ENCODE measurements around the gene AAK1. TPM values are rescaled to one million over a fixed set of nuclear protein-coding genes. Genes with fewer than 3 reads are reported as not detected.

The AAK1 gene
- total and polyA plus RNA-seq, 2 of the 13 experiments (the other 11 are each of a cell fraction or from before 2014, with no cell fraction given), result 9.8 to 10.3 TPM

GRCh38 chr2:69605284-69605683 is 38.3 kb downstream of the AAK1 start:
- no TSS peak for BruUV-seq (replicated peaks)

GRCh38 chr2:69604836-69605235 is 38.7 kb downstream of the AAK1 start:
- H3K9me3 ChIP-seq (ENCODE audit: low read length), result no peaks in the 10 kb centered on the region
- H2AFZ ChIP-seq (ENCODE audit: low read length), result no peak overlapping the region
- intact Hi-C loops (cut with micrococcal nuclease; ENCODE audit: unreplicated experiment), result no loop called here
- peaks cover 2% of the 10 kb centered on the region for H3K79me2 ChIP-seq (ENCODE audit: insufficient read depth, low read length)
- H3K4me2 ChIP-seq (ENCODE audit: low read depth, low read length), result no peak overlapping the region
- no peak overlapping the region for H3K27ac ChIP-seq (ENCODE audit: extremely low read length, insufficient read depth, low read length)
- H3K9ac ChIP-seq (ENCODE audit: insufficient read depth, low read depth, low read length), result no peak overlapping the region
- 86% methylated on average over 1 of the region's 1 CpG for WGBS (ENCODE audit: low lambda C conversion rate)
- FAIRE-seq (no peak), ATAC-seq (no peak), DNase-seq (ENCODE audit: low spot score) (no peak)
- H3K4me1 ChIP-seq (ENCODE audit: insufficient read depth, low read length), result peaks cover 14% of the 10 kb centered on the region
- POLR2A ChIA-PET, result interaction anchor here (1.0 kb wide), 1 partner anchor 39 kb away, joined by 5 read pairs; the partner anchor contains the start of gene AAK1
- in situ Hi-C loops (cut with HindIII; ENCODE audit: extremely low pct_ligation_motif_present, low pct_unique_long_range_greater_than_20kb), result no loop called here
- no peak overlapping the region for H3K4me3 ChIP-seq (replicated peaks in 1 of 3; ENCODE audit: insufficient read depth in 1 of 3, low read depth in 2 of 3, low read length in 3 of 3)
- no TSS peak for BruUV-seq (replicated peaks)
- CTCF ChIA-PET (ENCODE audit: low intra/inter-chr PET ratio, low total read pairs), result no interaction called here
- H3K27me3 ChIP-seq (ENCODE audit: control insufficient read depth in 1 of 2, insufficient read depth in 2 of 2, low read length in 2 of 2), result no peaks in the 10 kb centered on the region
- no peaks in the 10 kb centered on the region for H4K20me1 ChIP-seq (ENCODE audit: insufficient read depth, low read length)
- no peaks in the 10 kb centered on the region for H3K36me3 ChIP-seq (replicated peaks in 1 of 2; ENCODE audit: control insufficient read depth in 1 of 2, insufficient read depth in 2 of 2, low read length in 2 of 2)
- TF ChIP-seq NR1H2 (CRISPR knock-in tag; IDR thresholded peaks at IDR 0.05; ENCODE audit: borderline replicate concordance, low read depth) (no peak), NFIB (CRISPR knock-in tag; IDR thresholded peaks at IDR 0.05; ENCODE audit: borderline replicate concordance) (no peak), EED (CRISPR knock-in tag; IDR thresholded peaks at IDR 0.05) (no peak), GTF2F1 (IDR thresholded peaks at IDR 0.05; ENCODE audit: low read length) (no peak), REPIN1 (CRISPR knock-in tag; IDR thresholded peaks at IDR 0.05; ENCODE audit: borderline replicate concordance, low read depth) (no peak), ZBTB38 (CRISPR knock-in tag; IDR thresholded peaks at IDR 0.05) (no peak), ZNF670 (CRISPR knock-in tag; IDR thresholded peaks at IDR 0.05; ENCODE audit: borderline replicate concordance) (no peak), TCF12 (IDR thresholded peaks at IDR 0.05) (no peak), TCF12 (CRISPR knock-in tag; IDR thresholded peaks at IDR 0.05) (no peak), JUN (CRISPR knock-in tag; IDR thresholded peaks at IDR 0.05) (no peak), ZNF646 (CRISPR knock-in tag; IDR thresholded peaks at IDR 0.05) (no peak), PPARG (CRISPR knock-in tag; conservative IDR thresholded peaks at IDR 0.05) (no peak)

More at GRCh38 chr2:69605284-69605683, 38.3 kb downstream of the AAK1 start:
- Histone ChIP-seq H4K20me1 (ENCODE audit: insufficient read depth, low read length) (no peaks in the 10 kb centered on the region), H3K79me2 (ENCODE audit: insufficient read depth, low read length) (peaks cover 2% of the 10 kb centered on the region), H3K27me3 (ENCODE audit: control insufficient read depth in 1 of 2, insufficient read depth in 2 of 2, low read length in 2 of 2) (no peaks in the 10 kb centered on the region), H3K4me1 (ENCODE audit: insufficient read depth, low read length) (peaks cover 14% of the 10 kb centered on the region), H3K4me2 (ENCODE audit: low read depth, low read length) (no peak overlapping the region), H2AFZ (ENCODE audit: low read length) (no peak overlapping the region), H3K27ac (ENCODE audit: extremely low read length, insufficient read depth, low read length) (no peak overlapping the region), H3K9ac (ENCODE audit: insufficient read depth, low read depth, low read length) (no peak overlapping the region), H3K4me3 (replicated peaks in 1 of 3; ENCODE audit: insufficient read depth in 1 of 3, low read depth in 2 of 3, low read length in 3 of 3) (no peak overlapping the region), H3K36me3 (replicated peaks in 1 of 2; ENCODE audit: control insufficient read depth in 1 of 2, insufficient read depth in 2 of 2, low read length in 2 of 2) (no peaks in the 10 kb centered on the region), H3K9me3 (ENCODE audit: low read length) (no peaks in the 10 kb centered on the region)
- intact Hi-C loops (cut with micrococcal nuclease; ENCODE audit: unreplicated experiment), result no loop called here
- ChIA-PET CTCF (ENCODE audit: low intra/inter-chr PET ratio, low total read pairs) (no interaction called here), POLR2A (no interaction called here)
- FAIRE-seq (no peak), ATAC-seq (no peak), DNase-seq (ENCODE audit: low spot score) (no peak)
- in situ Hi-C loops (cut with HindIII; ENCODE audit: extremely low pct_ligation_motif_present, low pct_unique_long_range_greater_than_20kb), result no loop called here
- TF ChIP-seq MLLT10 (CRISPR knock-in tag; IDR thresholded peaks at IDR 0.05), result no peak
- TF ChIP-seq ZNF501 (CRISPR knock-in tag; IDR thresholded peaks at IDR 0.05), result no peak
- WGBS (ENCODE audit: low lambda C conversion rate), result 98% methylated on average over 4 of the region's 4 CpGs
